Gastroesophageal sphincter (tissue), 4 donors: Measurements from ENCODE around the gene SLC2A9. TPM values are rescaled to one million over a fixed set of nuclear protein-coding genes. Genes with fewer than 3 reads are reported as not detected.

Experiments
- ATAC-seq: fragments of 150-250 bp; one replicate; pipeline ENCODE4 v1.9.1; 2016; ENCODE audit warnings: mild to moderate bottlenecking, moderate library complexity
- H3K27ac ChIP-seq, 4 donors: fragments of 200-600 bp; sonication (generic) in 3 of 4; 1 replicate in 3 of 4; 2 replicates in 1 of 4; pipeline ENCODE4 v1.5.1; 2016 to 2019
- H3K27me3 ChIP-seq: fragments of 200-600 bp; sonication (generic); one replicate; pipeline ENCODE4 v1.5.1; 2019
- H3K36me3 ChIP-seq, 2 donors: fragments of 200-600 bp; sonication (generic); one replicate each; pipeline ENCODE4 v1.5.1; 2019; ENCODE audit warnings: control low read depth in 1 of 2
- H3K4me1 ChIP-seq, 3 donors: fragments of 200-600 bp; sonication (generic); 1 replicate in 2 of 3; 2 replicates in 1 of 3; pipeline ENCODE4 v1.5.1; 2016 to 2019; ENCODE audit warnings: control low read depth in 2 of 3
- H3K4me3 ChIP-seq, 2 donors: fragments of 200-600 bp; sonication (generic); one replicate each; pipeline ENCODE4 v1.5.1; 2019; ENCODE audit warnings: mild to moderate bottlenecking in 1 of 2, moderate library complexity in 1 of 2
- H3K9me3 ChIP-seq, 3 donors: fragments of 200-600 bp; sonication (generic); one replicate each; pipeline ENCODE4 v1.5.1; 2017 to 2019; ENCODE audit warnings: control low read depth in 2 of 3
- EP300 ChIP-seq: sonication (generic); formaldehyde crosslinking; IDR thresholded peaks from one replicate; pipeline ENCODE4 v1.6.1; 2017; ENCODE audit warnings: antibody characterized with exemption, mild to moderate bottlenecking
- POLR2A ChIP-seq, 2 donors: fragments of 450-650 bp; IDR thresholded peaks; one replicate each; pipeline ENCODE4 v1.6.1; 2017; ENCODE audit warnings: antibody characterized with exemption in 2 of 2, mild to moderate bottlenecking in 2 of 2, moderate library complexity in 1 of 2
- POLR2AphosphoS5 ChIP-seq: sonication (generic); formaldehyde crosslinking; IDR thresholded peaks from one replicate; pipeline ENCODE4 v1.6.1; 2017; ENCODE audit warnings: antibody characterized with exemption
- WGBS, 2 donors: methylation state at CpG; one replicate each; pipeline ENCODE4 v1.1.5; 2018; ENCODE audit warnings: low coverage in 1 of 2; 5-methylcytosine and 5-hydroxymethylcytosine counted together
- total RNA-seq, 4 donors: library from RNA; depleted of rRNA; stranded (reverse); fragments of >200 nt; gene quantifications; one replicate each; pipeline ENCODE4 v1.1.0, GENCODE V29; 2016
- TF ChIP-seq, protein P1 (sequence below), 4 experiments: fragments of 200-600 bp in 2 of 4; fragments of 450-650 bp in 2 of 4; sonication (generic) in 1 of 4; IDR thresholded peaks; one replicate each; pipeline ENCODE4 v1.5.1; 2017 to 2019; ENCODE audit warnings: antibody characterized with exemption in 4 of 4, mild to moderate bottlenecking in 2 of 4, moderate library complexity in 2 of 4

The SLC2A9 gene
- total RNA-seq, 4 donors from 2014 or later: 3.1 to 6.5 (median 4.3) TPM

DNA sequence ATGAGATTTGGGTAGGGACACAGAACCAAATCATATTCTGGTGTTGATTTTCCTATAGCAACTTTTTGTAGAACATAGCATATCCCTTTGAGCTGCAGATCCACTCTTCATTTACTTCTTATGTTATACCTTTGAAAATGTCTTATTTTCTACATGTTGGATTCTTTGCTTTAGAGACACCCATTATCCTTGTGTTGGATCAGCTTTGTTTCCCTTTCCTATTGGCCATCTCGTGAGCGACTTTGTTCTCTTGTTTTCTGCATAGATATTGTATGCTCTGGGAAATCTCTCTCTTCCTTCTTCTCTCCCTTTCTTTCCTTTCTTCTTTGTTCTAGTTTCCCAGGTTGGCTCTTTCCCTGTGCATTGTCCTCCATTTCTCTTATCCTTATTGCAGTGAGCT is 180.2 kb downstream of the SLC2A9 start:
- Histone ChIP-seq H3K36me3 (no peaks in the 10 kb centered on the region), H3K27me3 (no peaks in the 10 kb centered on the region), H3K27ac (no peak overlapping the region), H3K4me3 (no peak overlapping the region), H3K4me1 (no peaks in the 10 kb centered on the region), H3K9me3 (peaks cover 0 to 25% (median 0%) of the 10 kb centered on the region in 3 donors)
- TF ChIP-seq POLR2A (IDR thresholded peaks at IDR 0.05) (no peak), EP300 (no peak), POLR2AphosphoS5 (no peak)
- TF ChIP-seq, protein P1, sequence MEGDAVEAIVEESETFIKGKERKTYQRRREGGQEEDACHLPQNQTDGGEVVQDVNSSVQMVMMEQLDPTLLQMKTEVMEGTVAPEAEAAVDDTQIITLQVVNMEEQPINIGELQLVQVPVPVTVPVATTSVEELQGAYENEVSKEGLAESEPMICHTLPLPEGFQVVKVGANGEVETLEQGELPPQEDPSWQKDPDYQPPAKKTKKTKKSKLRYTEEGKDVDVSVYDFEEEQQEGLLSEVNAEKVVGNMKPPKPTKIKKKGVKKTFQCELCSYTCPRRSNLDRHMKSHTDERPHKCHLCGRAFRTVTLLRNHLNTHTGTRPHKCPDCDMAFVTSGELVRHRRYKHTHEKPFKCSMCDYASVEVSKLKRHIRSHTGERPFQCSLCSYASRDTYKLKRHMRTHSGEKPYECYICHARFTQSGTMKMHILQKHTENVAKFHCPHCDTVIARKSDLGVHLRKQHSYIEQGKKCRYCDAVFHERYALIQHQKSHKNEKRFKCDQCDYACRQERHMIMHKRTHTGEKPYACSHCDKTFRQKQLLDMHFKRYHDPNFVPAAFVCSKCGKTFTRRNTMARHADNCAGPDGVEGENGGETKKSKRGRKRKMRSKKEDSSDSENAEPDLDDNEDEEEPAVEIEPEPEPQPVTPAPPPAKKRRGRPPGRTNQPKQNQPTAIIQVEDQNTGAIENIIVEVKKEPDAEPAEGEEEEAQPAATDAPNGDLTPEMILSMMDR (IDR thresholded peaks at IDR 0.05): no peak
- WGBS, 2 donors: 79 to 90% methylated on average over 2 of the region's 2 CpGs
- ATAC-seq: no peak

DNA sequence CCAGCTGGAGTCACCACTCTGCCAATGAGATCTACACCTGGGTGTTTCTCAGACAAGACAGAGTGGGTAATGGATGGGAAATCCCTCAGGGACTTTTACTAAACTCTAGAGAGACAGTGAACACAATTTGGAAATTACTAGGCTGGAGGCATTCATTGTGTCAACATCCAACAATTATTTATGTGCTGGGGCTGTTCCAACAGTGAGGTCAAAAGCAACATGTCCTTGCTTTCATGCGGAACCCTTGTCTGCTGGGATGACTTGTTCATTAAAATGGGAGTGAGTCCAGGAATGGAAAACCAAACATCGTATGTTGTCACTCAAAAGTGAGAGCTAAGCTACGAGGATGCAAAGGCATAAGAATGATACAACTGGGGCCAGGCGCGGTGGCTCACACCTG is 185.9 kb downstream of the SLC2A9 start:
- Histone ChIP-seq H3K27ac (no peak overlapping the region), H3K4me3 (no peak overlapping the region), H3K4me1 (no peaks in the 10 kb centered on the region), H3K36me3 (peaks cover 0 to 8% of the 10 kb centered on the region in 2 donors), H3K9me3 (peaks cover 0 to 7% (median 0%) of the 10 kb centered on the region in 3 donors), H3K27me3 (no peaks in the 10 kb centered on the region)
- ATAC-seq: no peak
- WGBS, 2 donors: 67 to 88% methylated on average over 3 to 4 of the region's 5 CpGs
- no peak for TF ChIP-seq POLR2AphosphoS5
- TF ChIP-seq, protein P1 (IDR thresholded peaks at IDR 0.05): no peak
- TF ChIP-seq POLR2A (IDR thresholded peaks at IDR 0.05): no peak
- TF ChIP-seq EP300: no peak

DNA sequence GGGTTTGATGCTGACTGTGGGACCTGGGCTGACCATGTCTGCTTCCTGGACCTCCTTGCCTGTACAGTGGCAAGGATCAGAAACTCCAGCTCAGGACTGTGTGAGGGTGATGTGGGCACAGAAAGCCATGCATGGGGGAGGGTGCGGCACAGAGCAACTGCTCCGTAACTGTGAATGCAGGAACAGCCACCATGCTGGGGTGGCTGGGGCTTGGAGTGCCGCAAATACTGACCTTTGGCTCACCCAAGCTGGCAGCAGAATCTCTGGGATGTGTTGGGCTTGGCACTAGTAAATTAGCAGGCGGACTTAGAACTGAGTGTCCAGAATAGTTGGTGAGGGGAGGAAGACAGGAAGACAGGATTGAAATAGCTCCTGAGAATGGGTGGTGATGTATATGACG is 187.9 kb downstream of the SLC2A9 start:
- 89 to 93% methylated on average over 2 to 3 of the region's 5 CpGs for WGBS, 2 donors
- TF ChIP-seq POLR2AphosphoS5: no peak
- no peak for TF ChIP-seq EP300
- Histone ChIP-seq H3K9me3 (no peaks in the 10 kb centered on the region), H3K4me1 (no peaks in the 10 kb centered on the region), H3K27me3 (no peaks in the 10 kb centered on the region), H3K27ac (no peak overlapping the region), H3K36me3 (peaks cover 0 to 8% of the 10 kb centered on the region in 2 donors), H3K4me3 (no peak overlapping the region)
- no peak for ATAC-seq

DNA sequence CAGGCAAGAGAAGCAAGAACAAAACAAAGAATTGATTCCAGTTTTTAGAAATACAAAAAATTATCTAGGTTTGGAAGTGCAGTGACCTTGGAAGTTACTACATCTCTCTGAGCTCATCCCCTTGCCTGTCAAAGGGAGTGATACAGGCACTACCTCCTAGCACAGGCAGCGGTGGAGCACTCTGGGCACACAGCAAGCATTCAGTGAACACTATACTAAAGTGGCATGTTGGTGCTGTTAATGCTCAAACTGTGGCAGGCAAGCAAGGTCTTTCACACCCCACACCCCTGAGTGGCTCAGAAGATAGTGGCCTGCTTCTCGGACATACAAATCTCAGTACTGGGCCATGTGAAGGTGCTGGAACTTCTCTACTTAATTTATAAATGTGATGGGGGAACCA is 188.7 kb downstream of the SLC2A9 start:
- no peak overlapping the region for H3K4me3 ChIP-seq
- peaks cover 0 to 8% of the 10 kb centered on the region in 2 donors for H3K36me3 ChIP-seq
- ATAC-seq: no peak
- TF ChIP-seq POLR2A (IDR thresholded peaks at IDR 0.05): no peak
- TF ChIP-seq POLR2AphosphoS5: no peak
- no peak for TF ChIP-seq EP300
- H3K4me1 ChIP-seq: no peaks in the 10 kb centered on the region
- H3K27me3 ChIP-seq: no peaks in the 10 kb centered on the region
- no peaks in the 10 kb centered on the region for H3K9me3 ChIP-seq
- 100% methylated on average over 1 of the region's 2 CpGs; no CpG with 5 or more reads in 1 of the 2 donors for WGBS, 2 donors
- no peak overlapping the region for H3K27ac ChIP-seq

DNA sequence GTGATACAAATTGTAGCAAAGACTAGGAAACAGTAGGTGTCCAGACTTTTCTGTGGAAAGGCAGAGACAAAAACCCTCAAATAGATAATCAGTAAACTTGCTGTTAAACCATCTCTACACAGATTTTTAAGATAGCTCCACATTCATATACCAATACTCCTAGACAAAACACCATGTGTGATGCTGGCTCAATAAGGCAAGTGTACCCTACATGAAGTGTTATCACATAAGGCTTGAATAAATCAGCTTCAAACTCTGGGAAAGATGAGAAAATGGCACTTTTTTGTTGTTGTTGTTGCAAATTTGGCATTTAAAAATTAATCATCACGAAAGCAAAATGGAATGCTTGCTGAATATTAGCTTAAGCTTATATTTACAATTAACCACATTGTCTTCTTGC is 194.7 kb downstream of the SLC2A9 start:
- TF ChIP-seq EP300 (no peak), POLR2A (IDR thresholded peaks at IDR 0.05) (no peak), POLR2AphosphoS5 (no peak)
- TF ChIP-seq, protein P1 (IDR thresholded peaks at IDR 0.05): no peak
- H3K9me3 ChIP-seq: no peaks in the 10 kb centered on the region
- H3K4me1 ChIP-seq: no peaks in the 10 kb centered on the region
- 92 to 100% methylated on average over 1 of the region's 1 CpG for WGBS, 2 donors
- H3K4me3 ChIP-seq: no peak overlapping the region
- H3K27me3 ChIP-seq: no peaks in the 10 kb centered on the region
- no peak overlapping the region for H3K27ac ChIP-seq
- ATAC-seq: no peak
- H3K36me3 ChIP-seq: no peaks in the 10 kb centered on the region

DNA sequence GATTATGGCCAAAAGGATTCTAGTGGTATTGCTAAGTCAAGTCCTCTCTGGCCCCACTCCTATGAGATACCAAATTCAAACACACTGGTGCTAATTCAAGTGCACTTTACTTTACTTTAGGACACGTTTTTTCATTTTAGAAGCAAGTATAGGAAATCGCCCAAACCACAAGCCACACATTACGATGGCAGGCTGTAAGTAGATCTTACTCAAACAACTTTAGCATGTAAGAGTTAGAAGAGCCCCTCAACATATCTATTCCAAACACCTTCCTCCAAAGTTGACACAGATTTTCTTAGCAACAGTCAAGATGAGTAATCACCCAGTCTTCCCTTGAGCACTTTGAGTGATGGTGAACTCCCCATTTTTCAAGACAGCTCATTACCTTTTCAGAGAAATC is 196.2 kb downstream of the SLC2A9 start:
- no peak overlapping the region for H3K4me3 ChIP-seq
- H3K27me3 ChIP-seq: no peaks in the 10 kb centered on the region
- no peak for ATAC-seq
- H3K27ac ChIP-seq: no peak overlapping the region
- WGBS, 2 donors: 80 to 89% methylated on average over 3 of the region's 3 CpGs
- TF ChIP-seq EP300 (no peak), POLR2A (IDR thresholded peaks at IDR 0.05) (no peak), POLR2AphosphoS5 (no peak)
- TF ChIP-seq, protein P1 (IDR thresholded peaks at IDR 0.05): no peak
- no peaks in the 10 kb centered on the region for H3K4me1 ChIP-seq
- H3K36me3 ChIP-seq: no peaks in the 10 kb centered on the region
- no peaks in the 10 kb centered on the region for H3K9me3 ChIP-seq
